H1 (cell line): ENCODE results near the gene SSTR4. TPM values are rescaled to one million over a fixed set of nuclear protein-coding genes. Genes with fewer than 3 reads are reported as not detected.
A peak's percentile ranks its signal among the peaks of the same experiment; 100 is the strongest.

Experiments used
- CTCF ChIA-PET: fragments of 300-600 bp; sonication (Branson Sonifier 250); formaldehyde crosslinking; loops from one replicate; lab custom pipeline; 2021; ENCODE audit not compliant: partially characterized antibody; lab: Charles Lee
- POLR2A ChIA-PET: fragments of 300-600 bp; sonication (Branson Sonifier 250); formaldehyde crosslinking; loops from one replicate; lab custom pipeline; 2021; ENCODE audit warnings: inconsistent platforms; ENCODE audit not compliant: partially characterized antibody; lab: Charles Lee
- DNase-seq, 2 experiments: peaks; one replicate each; pipeline versions ENCODE4 v3.0.0 to v3.0.0-alpha.2; 2010 to 2022; ENCODE audit warnings: low spot score in 2 of 2, low read depth in 1 of 2, mixed read lengths in 1 of 2
- FAIRE-seq: peaks from 2 replicates; lab custom pipeline; 2011; peaks lifted over from hg19 to GRCh38; lab: Jason Lieb, UNC
- H2AFZ ChIP-seq: 2 replicates; pipeline ENCODE4 v1.8.1; 2012; ENCODE audit warnings: low read length, inconsistent platforms
- H2AK5ac ChIP-seq: 2 replicates; pipeline ENCODE4 v1.6.1; 2013; ENCODE audit warnings: low read depth, low read length
- H2BK120ac ChIP-seq: replicated peaks from 2 replicates; pipeline ENCODE3; 2013; ENCODE audit warnings: low read depth, low read length, inconsistent platforms
- H2BK12ac ChIP-seq: 2 replicates; pipeline ENCODE4 v1.6.1; 2013; ENCODE audit warnings: low read depth, low read length
- H2BK15ac ChIP-seq: 2 replicates; pipeline ENCODE4 v1.6.1; 2013; ENCODE audit warnings: low read length
- H2BK20ac ChIP-seq: 2 replicates; pipeline ENCODE4 v1.6.1; 2013; ENCODE audit warnings: low read length
- H2BK5ac ChIP-seq: 2 replicates; pipeline ENCODE4 v1.6.1; 2013; ENCODE audit warnings: low read depth, low read length
- H3K14ac ChIP-seq: 2 replicates; pipeline ENCODE4 v1.6.1; 2013; ENCODE audit warnings: inconsistent platforms; ENCODE audit not compliant: insufficient read length
- H3K18ac ChIP-seq: 2 replicates; pipeline ENCODE4 v1.6.1; 2013; ENCODE audit warnings: low read length; ENCODE audit errors: extremely low read depth
- H3K23ac ChIP-seq: 2 replicates; pipeline ENCODE4 v1.6.1; 2013; ENCODE audit warnings: inconsistent platforms; ENCODE audit not compliant: insufficient read length
- H3K23me2 ChIP-seq: 2 replicates; pipeline ENCODE4 v1.6.1; 2013; ENCODE audit warnings: low read depth, low read length
- H3K27ac ChIP-seq: 2 replicates; pipeline ENCODE4 v1.6.1; 2011; ENCODE audit warnings: low read depth, low read length, inconsistent platforms
- H3K27me3 ChIP-seq, 4 experiments: replicated peaks in 1 of 4; 1 replicate in 1 of 4; 2 replicates in 3 of 4; pipeline versions ENCODE4 v1.6.1 to v1.8.1; 2011 to 2013; ENCODE audit warnings: low read length in 3 of 4, mild to moderate bottlenecking in 3 of 4, inconsistent platforms in 2 of 4, mixed read lengths in 2 of 4, moderate library complexity in 1 of 4; ENCODE audit not compliant: control insufficient read depth in 3 of 4, insufficient read depth in 3 of 4; ENCODE audit errors: extremely low read depth in 1 of 4
- H3K36me3 ChIP-seq, 4 experiments: 2 replicates each; pipeline versions ENCODE4 v1.6.1 to v1.8.1; 2011 to 2013; ENCODE audit warnings: mild to moderate bottlenecking in 4 of 4, low read length in 3 of 4, moderate library complexity in 2 of 4, control low read depth in 1 of 4, inconsistent platforms in 1 of 4; ENCODE audit not compliant: insufficient read depth in 4 of 4, control insufficient read depth in 2 of 4
- H3K4ac ChIP-seq: replicated peaks from 2 replicates; pipeline ENCODE3; 2013; ENCODE audit warnings: low read length, low read depth, mixed read lengths, inconsistent platforms; ENCODE audit not compliant: insufficient read length
- H3K4me1 ChIP-seq, 4 experiments: replicated peaks in 1 of 4; 1 replicate in 1 of 4; 2 replicates in 3 of 4; pipeline versions ENCODE4 v1.6.1 to v1.8.1; 2011 to 2013; ENCODE audit warnings: low read length in 3 of 4, inconsistent platforms in 2 of 4, mixed read lengths in 1 of 4; ENCODE audit not compliant: insufficient read depth in 4 of 4, control insufficient read depth in 3 of 4
- H3K4me2 ChIP-seq, 2 experiments: 2 replicates each; pipeline versions ENCODE4 v1.6.1 to v1.8.1; 2011 to 2013; ENCODE audit warnings: low read depth in 2 of 2, low read length in 2 of 2, control low read depth in 1 of 2, inconsistent platforms in 1 of 2, mild to moderate bottlenecking in 1 of 2; ENCODE audit not compliant: insufficient read depth in 1 of 2
- H3K4me3 ChIP-seq, 4 experiments: fragments of 200-600, 300-600 bp in 1 of 4; sonication (generic), shearing (Covaris generic), sonication (Bioruptor Twin) in 1 of 4; 2 replicates each; pipeline versions ENCODE4 v1.5.1 to v1.8.1; 2011 to 2016; ENCODE audit warnings: low read length in 4 of 4, low read depth in 3 of 4, control low read depth in 2 of 4, inconsistent platforms in 2 of 4, mild to moderate bottlenecking in 2 of 4, mixed read lengths in 1 of 4, moderate library complexity in 1 of 4; ENCODE audit not compliant: insufficient read depth in 2 of 4; ENCODE audit errors: extremely low read depth in 1 of 4
- H3K56ac ChIP-seq: replicated peaks from 2 replicates; pipeline ENCODE3; 2013; ENCODE audit warnings: low read depth, mild to moderate bottlenecking, mixed read lengths, low read length, inconsistent platforms; ENCODE audit not compliant: insufficient read length
- H3K79me1 ChIP-seq: 2 replicates; pipeline ENCODE4 v1.6.1; 2013; ENCODE audit warnings: low read depth, low read length, control low read depth
- H3K79me2 ChIP-seq, 2 experiments: 2 replicates each; pipeline versions ENCODE4 v1.6.1 to v1.8.1; 2012 to 2013; ENCODE audit warnings: low read length in 2 of 2, mild to moderate bottlenecking in 2 of 2, inconsistent platforms in 1 of 2; ENCODE audit not compliant: insufficient read depth in 2 of 2, control insufficient read depth in 1 of 2
- H3K9ac ChIP-seq, 4 experiments: replicated peaks in 1 of 4; 1 replicate in 1 of 4; 2 replicates in 3 of 4; pipeline versions ENCODE4 v1.6.1 to v1.8.1; 2011 to 2013; ENCODE audit warnings: low read depth in 3 of 4, low read length in 3 of 4, control low read depth in 2 of 4, mild to moderate bottlenecking in 2 of 4, moderate library complexity in 2 of 4, inconsistent platforms in 1 of 4; ENCODE audit errors: extremely low read depth in 1 of 4
- H3K9me3 ChIP-seq, 2 experiments: 2 replicates each; pipeline versions ENCODE4 v1.6.1 to v1.8.1; 2012 to 2013; ENCODE audit warnings: mild to moderate bottlenecking in 2 of 2, moderate library complexity in 2 of 2, control low read depth in 1 of 2, inconsistent platforms in 1 of 2, low read depth in 1 of 2, low read length in 1 of 2, mixed read lengths in 1 of 2; ENCODE audit not compliant: insufficient read depth in 2 of 2
- H4K20me1 ChIP-seq, 2 experiments: replicated peaks in 1 of 2; 2 replicates each; pipeline versions ENCODE3 to v1.8.1; 2011 to 2013; ENCODE audit warnings: inconsistent platforms in 2 of 2, low read length in 2 of 2, mild to moderate bottlenecking in 1 of 2; ENCODE audit not compliant: insufficient read depth in 2 of 2, control insufficient read depth in 1 of 2
- H4K5ac ChIP-seq: 2 replicates; pipeline ENCODE4 v1.6.1; 2013; ENCODE audit warnings: low read length, low read depth, mixed read lengths, inconsistent platforms; ENCODE audit not compliant: insufficient read length
- H4K8ac ChIP-seq: 2 replicates; pipeline ENCODE4 v1.8.0; 2013; ENCODE audit warnings: mild to moderate bottlenecking, moderate library complexity, low read length, inconsistent platforms; ENCODE audit not compliant: insufficient read depth; ENCODE audit errors: extremely low read depth
- H4K91ac ChIP-seq: replicated peaks from 2 replicates; pipeline ENCODE3; 2013; ENCODE audit warnings: low read length, mixed read lengths, inconsistent platforms; ENCODE audit not compliant: insufficient read length
- BCL11A ChIP-seq, 2 experiments: IDR thresholded peaks; one replicate each; pipeline ENCODE4 v1.6.1; 2011; ENCODE audit warnings: low read depth in 2 of 2, low read length in 2 of 2, mild to moderate bottlenecking in 2 of 2
- CBX5 ChIP-seq: fragments of 300-800, 300-1000 bp; sonication (generic); IDR thresholded peaks from 2 replicates; pipeline ENCODE4 v1.7.1; 2016; ENCODE audit warnings: antibody characterized with exemption, low read length, low read depth
- CHD1 ChIP-seq: IDR thresholded peaks from 2 replicates; pipeline ENCODE4 v1.6.1; 2012; ENCODE audit warnings: low read depth, low read length, improper control_type of control experiment
- CHD2 ChIP-seq: IDR thresholded peaks from 2 replicates; pipeline ENCODE4 v1.6.1; 2012; ENCODE audit warnings: low read length, improper control_type of control experiment
- CTCF ChIP-seq, 3 experiments: IDR thresholded peaks; 1 replicate in 2 of 3; 2 replicates in 1 of 3; pipeline versions ENCODE4 v1.5.1 to v1.6.1; 2011; ENCODE audit warnings: low read length in 3 of 3, mild to moderate bottlenecking in 3 of 3, inconsistent platforms in 2 of 3, low read depth in 1 of 3, moderate library complexity in 1 of 3; ENCODE audit not compliant: insufficient read depth in 1 of 3; ENCODE audit errors: control extremely low read depth in 1 of 3
- KDM5A ChIP-seq: fragments of 200-600 bp; IDR thresholded peaks from 2 replicates; pipeline ENCODE4 v1.7.1; 2012; ENCODE audit warnings: mild to moderate bottlenecking, low read length, inconsistent platforms, mixed read lengths
- NANOG ChIP-seq: IDR thresholded peaks from 2 replicates; pipeline ENCODE4 v1.6.1; 2011; ENCODE audit warnings: low read length, low read depth, mild to moderate bottlenecking, inconsistent platforms; ENCODE audit not compliant: insufficient read depth, poor library complexity, severe bottlenecking
- RBBP5 ChIP-seq: IDR thresholded peaks from 2 replicates; pipeline ENCODE4 v1.7.1; 2012; ENCODE audit warnings: low read depth, mild to moderate bottlenecking, inconsistent platforms, low read length, moderate library complexity, borderline replicate concordance
- SAP30 ChIP-seq: fragments of 300-600 bp; sonication (generic); IDR thresholded peaks from 2 replicates; pipeline ENCODE4 v1.7.1; 2012; ENCODE audit warnings: low read length, moderate library complexity, mild to moderate bottlenecking, inconsistent platforms; ENCODE audit not compliant: insufficient read depth, insufficient replicate concordance
- WGBS, 2 experiments: shearing (Covaris generic) in 1 of 2; methylation state at CpG; one replicate each; pipeline versions ENCODE4 v1.1.6 to v1.1.7; 2013 to 2015; ENCODE audit warnings: low lambda C conversion rate in 2 of 2, mixed read lengths in 2 of 2, inconsistent platforms in 1 of 2, low coverage in 1 of 2, missing lambda C conversion rate in 1 of 2; ENCODE audit not compliant: insufficient replicate concordance in 2 of 2, insufficient coverage in 1 of 2, insufficient read length in 1 of 2; ENCODE audit errors: extremely low coverage in 1 of 2, missing lambda C conversion rate in 1 of 2; 5-methylcytosine and 5-hydroxymethylcytosine counted together
- polyA plus RNA-seq, 7 experiments: library from polyadenylated mRNA; depleted of rRNA in 3 of 7; stranded (reverse) in 5 of 7; unstranded in 2 of 7; fragments of >200 nt in 5 of 7; fragments of 200-250 nt in 2 of 7; gene quantifications; 1 replicate in 5 of 7; 2 replicates in 1 of 7; 4 replicates in 1 of 7; pipeline versions ENCODE4 v1.2.1 to v1.2.3, GENCODE V29; 2011 to 2013; ENCODE audit warnings: missing spikeins in 2 of 7, mixed read lengths in 2 of 7
- total RNA-seq: library from RNA; stranded (reverse); fragmentation: NEBNext Ultra II Directional; extraction: Animal tissue kit (Norgen Biotek cat#: 25700); gene quantifications from 2 replicates; pipeline ENCODE4 v1.2.1, GENCODE V29; 2021

SSTR4 gene
- total and polyA plus RNA-seq, 2 of the 8 experiments (the other 6 are each of a cell fraction or from before 2014, with no cell fraction given), result 0.05 TPM; not detected in 1

GRCh38 chr20:23007886-23008655, 27.0 kb upstream of the SSTR4 start:
- H2BK120ac ChIP-seq, result no peak overlapping the region
- H4K8ac ChIP-seq, result no peak overlapping the region; the same call in 1 of the 2 replicates
- H4K91ac ChIP-seq, result no peak overlapping the region
- H2BK20ac ChIP-seq, result no peak overlapping the region
- 0 out of 4 replicates have a peak overlapping the region, but pooled peaks of 1 of the 2 experiments have one; percentile 38 for H3K4me2 ChIP-seq
- DNase-seq, result no peak
- H3K56ac ChIP-seq, result no peak overlapping the region
- H3K4me1 ChIP-seq, result peaks cover 0 to 4% (median 3%) of the 10 kb centered on the region in 4 experiments; a peak in 3 of 7 replicates
- H3K4ac ChIP-seq, result no peak overlapping the region
- no peak overlapping the region for H4K5ac ChIP-seq
- ChIA-PET POLR2A (no interaction called here), CTCF (interaction anchor here (1.1 kb wide), 1 partner anchor 11 kb away, joined by 3 read pairs; no protein-coding TSS in a partner anchor)
- no peaks in the 10 kb centered on the region for H3K36me3 ChIP-seq
- no peaks in the 10 kb centered on the region for H3K79me1 ChIP-seq
- no peak overlapping the region for H3K27ac ChIP-seq
- no peak overlapping the region for H3K14ac ChIP-seq
- 87% methylated on average over 9 of the region's 9 CpGs; no CpG with 5 or more reads in 1 of the 2 experiments for WGBS, 2 experiments
- FAIRE-seq, result peak; percentile 45
- H2AK5ac ChIP-seq, result no peak overlapping the region
- no peaks in the 10 kb centered on the region for H3K23me2 ChIP-seq
- H3K27me3 ChIP-seq, result no peaks in the 10 kb centered on the region
- no peaks in the 10 kb centered on the region for H3K79me2 ChIP-seq
- no peak overlapping the region; the same call in 1 of the 2 replicates for H2BK12ac ChIP-seq
- H3K9me3 ChIP-seq, result no peaks in the 10 kb centered on the region
- no peak overlapping the region; a peak in 1 of 7 replicates for H3K9ac ChIP-seq
- no peak overlapping the region for H2BK5ac ChIP-seq
- no peak overlapping the region for H2BK15ac ChIP-seq
- no peak overlapping the region for H3K18ac ChIP-seq
- no peak overlapping the region for H3K4me3 ChIP-seq
- H2AFZ ChIP-seq, result no peak overlapping the region
- no peaks in the 10 kb centered on the region for H4K20me1 ChIP-seq
- no peak overlapping the region for H3K23ac ChIP-seq
- TF ChIP-seq RBBP5 (no peak), CHD2 (no peak), SAP30 (no peak), CHD1 (no peak), NANOG (no peak), BCL11A (IDR thresholded peaks at IDR 0.05; ENCODE audit: low read depth in 2 of 2, low read length in 2 of 2) (no peak), CBX5 (no peak), CTCF (IDR thresholded peaks at IDR 0.05; ENCODE audit: control extremely low read depth in 1 of 3, insufficient read depth in 1 of 3, low read depth in 1 of 3, low read length in 3 of 3) (no peak), KDM5A (no peak)
